Gastrocnemius medialis (tissue), 4 donors: ENCODE measurements around the gene CD47. TPM values are rescaled to one million over a fixed set of nuclear protein-coding genes. Genes with fewer than 3 reads are reported as not detected.

Experiments used
- ATAC-seq, 2 donors: fragments of 150-250 bp; one replicate each; pipeline ENCODE4 v1.9.1; 2016
- DNase-seq, 2 donors: peaks; one replicate each; pipeline ENCODE4 v3.0.0-alpha.2; 2019
- H3K27ac ChIP-seq, 4 donors: fragments of 200-600 bp; sonication (generic); 1 replicate in 1 of 4; 2 replicates in 3 of 4; pipeline ENCODE4 v1.5.1; 2016 to 2018; ENCODE audit warnings: mild to moderate bottlenecking in 2 of 4, moderate library complexity in 1 of 4
- H3K27me3 ChIP-seq, 3 donors: fragments of 200-600 bp; sonication (generic) in 2 of 3; 1 replicate in 1 of 3; 2 replicates in 2 of 3; pipeline versions ENCODE4 v1.5.1 to v1.6.0; 2016 to 2019; ENCODE audit warnings: mild to moderate bottlenecking in 1 of 3, moderate library complexity in 1 of 3
- H3K36me3 ChIP-seq, 2 donors: fragments of 200-600 bp; sonication (generic) in 1 of 2; one replicate each; pipeline ENCODE4 v1.5.1; 2017 to 2018
- H3K4me1 ChIP-seq, 2 donors: fragments of 200-600 bp; sonication (generic) in 1 of 2; one replicate each; pipeline ENCODE4 v1.5.1; 2016 to 2017; ENCODE audit warnings: mild to moderate bottlenecking in 2 of 2
- H3K4me3 ChIP-seq, 4 donors: fragments of 200-600 bp; sonication (generic) in 3 of 4; 1 replicate in 1 of 4; 2 replicates in 3 of 4; pipeline ENCODE4 v1.5.1; 2016 to 2019; ENCODE audit warnings: mild to moderate bottlenecking in 2 of 4
- H3K9me3 ChIP-seq, 3 donors: fragments of 200-600 bp; sonication (generic) in 2 of 3; 1 replicate in 1 of 3; 2 replicates in 2 of 3; pipeline ENCODE4 v1.5.1; 2016 to 2019
- POLR2A ChIP-seq, 2 donors: fragments of 450-650 bp; IDR thresholded peaks; one replicate each; pipeline ENCODE4 v1.6.1; 2017; ENCODE audit warnings: antibody characterized with exemption in 2 of 2, mild to moderate bottlenecking in 2 of 2, moderate library complexity in 2 of 2
- in situ Hi-C, 4 donors: fragments of 200-750 bp; cut with MboI; loops; one replicate each; pipeline versions ENCODE4 v1.15.0 to v1.8.0; 2017; ENCODE audit warnings: low sequenced_read_pairs in 4 of 4
- intact Hi-C: fragments of 100-400 bp; cut with DNase I; formaldehyde crosslinking; loops from one replicate; pipeline ENCODE4 v1.15.1; 2023; ENCODE audit warnings: low total_unique reads
- total RNA-seq, 4 donors: library from RNA; depleted of rRNA; stranded (reverse); fragments of >200 nt; gene quantifications; one replicate each; pipeline versions ENCODE4 v1.1.0 to v1.2.3, GENCODE V29; 2016
- TF ChIP-seq, protein P1 (sequence below), 5 experiments: fragments of 450-650 bp in 3 of 5; fragments of 200-600 bp in 2 of 5; sonication (generic) in 2 of 5; IDR thresholded peaks in 4 of 5; conservative IDR thresholded peaks in 1 of 5; 1 replicate in 4 of 5; 2 replicates in 1 of 5; pipeline ENCODE4 v1.5.1; 2016 to 2019; ENCODE audit warnings: antibody characterized with exemption in 5 of 5, mild to moderate bottlenecking in 3 of 5, moderate library complexity in 3 of 5

The CD47 gene
- total RNA-seq, 4 donors from 2014 or later: 14.5 to 30.3 (median 22.4) TPM

DNA sequence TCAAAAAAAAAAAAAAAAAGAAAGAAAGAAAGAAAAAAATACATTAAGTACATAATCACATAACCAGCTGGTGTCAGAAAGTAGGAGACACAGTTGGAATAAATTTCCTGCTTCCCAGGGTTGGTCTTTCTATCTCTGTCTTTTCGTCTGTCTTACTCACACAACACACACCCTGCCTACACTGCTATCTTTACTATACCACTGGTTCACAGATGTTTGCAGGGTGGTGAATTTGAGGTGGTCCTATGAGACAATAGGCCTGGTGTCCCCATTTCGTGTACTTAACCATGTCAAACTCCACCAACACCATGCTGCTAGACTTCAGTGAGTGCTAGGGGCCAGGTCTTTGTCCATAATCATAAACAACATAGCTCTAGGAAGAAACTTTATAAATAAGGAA, 17.6 kb upstream of the CD47 start:
- intact Hi-C loops: no loop called here
- Histone ChIP-seq H3K36me3 (no peaks in the 10 kb centered on the region), H3K4me1 (no peaks in the 10 kb centered on the region), H3K9me3 (no peaks in the 10 kb centered on the region), H3K27ac (no peak overlapping the region), H3K27me3 (no peaks in the 10 kb centered on the region), H3K4me3 (no peak overlapping the region)
- in situ Hi-C loops: no loop called here
- DNase-seq: no peak
- no peak for ATAC-seq
- no peak for TF ChIP-seq POLR2A (IDR thresholded peaks at IDR 0.05)
- TF ChIP-seq, protein P1, sequence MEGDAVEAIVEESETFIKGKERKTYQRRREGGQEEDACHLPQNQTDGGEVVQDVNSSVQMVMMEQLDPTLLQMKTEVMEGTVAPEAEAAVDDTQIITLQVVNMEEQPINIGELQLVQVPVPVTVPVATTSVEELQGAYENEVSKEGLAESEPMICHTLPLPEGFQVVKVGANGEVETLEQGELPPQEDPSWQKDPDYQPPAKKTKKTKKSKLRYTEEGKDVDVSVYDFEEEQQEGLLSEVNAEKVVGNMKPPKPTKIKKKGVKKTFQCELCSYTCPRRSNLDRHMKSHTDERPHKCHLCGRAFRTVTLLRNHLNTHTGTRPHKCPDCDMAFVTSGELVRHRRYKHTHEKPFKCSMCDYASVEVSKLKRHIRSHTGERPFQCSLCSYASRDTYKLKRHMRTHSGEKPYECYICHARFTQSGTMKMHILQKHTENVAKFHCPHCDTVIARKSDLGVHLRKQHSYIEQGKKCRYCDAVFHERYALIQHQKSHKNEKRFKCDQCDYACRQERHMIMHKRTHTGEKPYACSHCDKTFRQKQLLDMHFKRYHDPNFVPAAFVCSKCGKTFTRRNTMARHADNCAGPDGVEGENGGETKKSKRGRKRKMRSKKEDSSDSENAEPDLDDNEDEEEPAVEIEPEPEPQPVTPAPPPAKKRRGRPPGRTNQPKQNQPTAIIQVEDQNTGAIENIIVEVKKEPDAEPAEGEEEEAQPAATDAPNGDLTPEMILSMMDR (IDR thresholded peaks at IDR 0.05 in 4 of 5, conservative IDR thresholded peaks at IDR 0.05 in 1 of 5): no peak

DNA sequence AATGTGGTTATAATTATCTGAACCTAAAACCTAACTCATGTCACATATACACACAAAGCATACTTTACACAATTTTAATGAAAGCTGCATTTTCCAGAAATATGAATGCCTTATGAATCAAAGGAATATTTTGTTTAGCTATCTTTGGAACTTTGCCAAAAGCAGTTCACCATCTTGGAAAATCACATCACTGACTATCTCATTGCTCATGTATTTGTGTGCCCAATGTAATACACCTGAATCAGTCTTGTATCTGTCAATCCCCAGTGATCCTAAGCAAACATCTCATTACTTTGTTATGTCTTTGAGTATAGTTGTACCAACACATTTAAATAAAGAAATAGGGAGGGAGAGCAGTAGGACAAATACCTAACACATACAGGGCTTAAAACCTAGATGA, 15.6 kb upstream of the CD47 start:
- no peak for TF ChIP-seq POLR2A (IDR thresholded peaks at IDR 0.05)
- TF ChIP-seq, protein P1 (IDR thresholded peaks at IDR 0.05 in 4 of 5, conservative IDR thresholded peaks at IDR 0.05 in 1 of 5): no peak
- Histone ChIP-seq H3K36me3 (no peaks in the 10 kb centered on the region), H3K27ac (no peak overlapping the region), H3K9me3 (no peaks in the 10 kb centered on the region), H3K4me1 (no peaks in the 10 kb centered on the region), H3K27me3 (no peaks in the 10 kb centered on the region), H3K4me3 (no peak overlapping the region)
- ATAC-seq: no peak
- in situ Hi-C loops (no loop called here), intact Hi-C loops (no loop called here)
- DNase-seq: no peak

DNA sequence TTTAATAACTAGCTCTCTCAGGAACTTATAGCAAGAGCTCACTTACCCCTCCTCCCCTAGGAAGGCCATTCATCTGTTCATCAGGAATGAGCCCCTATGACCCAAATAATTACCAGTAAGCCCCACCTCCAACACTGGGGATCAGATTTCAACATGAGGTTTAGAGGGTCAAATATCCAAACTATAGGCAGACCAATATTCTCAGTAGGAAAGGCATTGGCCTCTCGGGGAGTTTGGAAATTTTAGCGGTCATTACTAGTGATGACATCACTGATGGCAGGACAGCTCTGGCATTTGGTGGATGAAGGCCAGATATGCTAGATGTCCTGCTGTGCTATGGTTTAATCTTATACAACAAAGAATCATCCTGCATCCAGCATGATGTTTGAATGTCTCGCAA, 15.2 kb upstream of the CD47 start:
- Histone ChIP-seq H3K36me3 (no peaks in the 10 kb centered on the region), H3K27me3 (no peaks in the 10 kb centered on the region), H3K4me3 (no peak overlapping the region), H3K9me3 (no peaks in the 10 kb centered on the region), H3K27ac (no peak overlapping the region), H3K4me1 (no peaks in the 10 kb centered on the region)
- intact Hi-C loops (no loop called here), in situ Hi-C loops (no loop called here)
- no peak for DNase-seq
- no peak for ATAC-seq
- TF ChIP-seq, protein P1 (IDR thresholded peaks at IDR 0.05 in 4 of 5, conservative IDR thresholded peaks at IDR 0.05 in 1 of 5): no peak
- TF ChIP-seq POLR2A (IDR thresholded peaks at IDR 0.05): no peak

DNA sequence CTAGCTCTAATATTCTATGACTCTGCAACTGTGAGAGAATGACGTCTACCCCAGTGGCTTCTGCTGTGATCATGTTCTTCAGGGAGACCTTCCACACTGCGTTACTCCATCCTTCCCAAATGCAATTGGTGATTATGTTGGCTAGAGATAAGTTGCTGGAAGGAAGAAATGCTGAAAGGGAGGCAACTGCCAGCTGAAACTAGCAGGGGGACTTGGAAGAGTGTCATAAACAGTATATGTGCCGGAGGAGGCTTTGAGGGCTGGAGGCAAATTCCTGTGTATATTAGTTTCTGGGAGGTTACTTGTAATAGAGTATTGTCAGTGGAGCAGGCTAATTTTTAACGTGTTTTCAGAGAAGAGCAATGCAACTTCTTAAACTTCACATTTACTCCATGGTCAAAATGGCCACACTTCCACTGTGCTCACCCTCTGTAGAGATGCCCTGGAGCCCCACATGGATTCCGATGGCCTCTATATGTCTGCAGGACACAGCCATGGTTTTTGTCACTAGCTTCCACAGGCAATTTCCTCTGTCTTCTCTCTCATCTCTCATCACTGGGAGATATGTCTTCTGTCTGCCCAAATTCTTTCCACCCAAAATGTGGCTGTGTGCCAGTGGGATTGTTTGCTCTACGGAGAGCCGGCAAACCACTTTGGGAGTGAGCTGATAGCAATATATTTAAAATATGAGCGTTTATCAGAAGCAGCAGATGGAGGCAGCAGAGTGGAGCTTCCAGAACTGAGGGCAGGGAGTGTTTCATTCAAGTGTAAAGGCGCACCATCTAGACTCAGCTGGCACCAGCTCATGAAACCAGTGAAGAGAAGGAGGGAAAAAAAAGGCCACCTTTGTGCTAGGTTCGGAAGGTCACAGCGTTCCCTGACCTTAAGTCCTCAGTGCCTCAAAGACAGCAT, 13.3 kb upstream of the CD47 start:
- no peaks in the 10 kb centered on the region for H3K4me1 ChIP-seq
- H3K36me3 ChIP-seq: no peaks in the 10 kb centered on the region
- no peak for ATAC-seq
- H3K27me3 ChIP-seq: no peaks in the 10 kb centered on the region
- H3K9me3 ChIP-seq: no peaks in the 10 kb centered on the region
- H3K4me3 ChIP-seq: no peak overlapping the region
- H3K27ac ChIP-seq: no peak overlapping the region
- in situ Hi-C loops (no loop called here), intact Hi-C loops (no loop called here)
- DNase-seq: no peak
- TF ChIP-seq, protein P1 (IDR thresholded peaks at IDR 0.05 in 4 of 5, conservative IDR thresholded peaks at IDR 0.05 in 1 of 5): no peak
- no peak for TF ChIP-seq POLR2A (IDR thresholded peaks at IDR 0.05)
